Stimulated activated CD4-positive, alpha-beta T cell treated with anti-CD3 and anti-CD28 coated beads, Interleukin-12 subunit alpha, Interleukin-12 subunit beta, amount 100 ng/mL, for 48 hours (primary cell): ENCODE data around the gene ZNF618.

Source experiments
- DNase-seq, 3 donors: peaks; one replicate each; pipeline ENCODE4 v3.0.0-alpha.2; 2020; ENCODE audit warnings: low read depth in 2 of 3, low spot score in 1 of 3

The ZNF618 gene

GRCh38 chr9:113910036-113910639 is 34.0 kb downstream of the ZNF618 start:
- DNase-seq = no peak

GRCh38 chr9:113911850-113912557 is 35.9 kb downstream of the ZNF618 start:
- no peak for DNase-seq

- no peak for DNase-seq
These were observed 36.7 kb downstream of the ZNF618 start for GRCh38 chr9:113912816-113913215.

- no peak for DNase-seq
These were observed 37.5 kb downstream of the ZNF618 start for GRCh38 chr9:113913426-113914195.

- no peak for DNase-seq
These were observed 38.4 kb downstream of the ZNF618 start for GRCh38 chr9:113914517-113914916.

GRCh38 chr9:113915817-113916434 is 39.8 kb downstream of the ZNF618 start:
- no peak for DNase-seq

- DNase-seq = no peak
These were observed 40.8 kb downstream of the ZNF618 start for GRCh38 chr9:113916931-113917330.

GRCh38 chr9:113918697-113919350 is 42.7 kb downstream of the ZNF618 start:
- no peak for DNase-seq

- DNase-seq = no peak
These were observed 43.3 kb downstream of the ZNF618 start for GRCh38 chr9:113919382-113919781.

- DNase-seq = no peak
These were observed 43.8 kb downstream of the ZNF618 start for GRCh38 chr9:113919871-113920270.

- no peak for DNase-seq
These were observed 44.8 kb downstream of the ZNF618 start for GRCh38 chr9:113920872-113921271.

- DNase-seq = no peak
These were observed 45.4 kb downstream of the ZNF618 start for GRCh38 chr9:113921396-113921925.

GRCh38 chr9:113922160-113922559 is 46.1 kb downstream of the ZNF618 start:
- no peak for DNase-seq

- no peak for DNase-seq
These were observed 50.1 kb downstream of the ZNF618 start for GRCh38 chr9:113926211-113926610.

GRCh38 chr9:113927277-113927676 is 51.2 kb downstream of the ZNF618 start:
- no peak for DNase-seq

- no peak for DNase-seq
These were observed 52.2 kb downstream of the ZNF618 start for GRCh38 chr9:113928269-113928668.

GRCh38 chr9:113929634-113930389 is 53.7 kb downstream of the ZNF618 start:
- DNase-seq = no peak

- DNase-seq = no peak
These were observed 54.3 kb downstream of the ZNF618 start for GRCh38 chr9:113930390-113930783.

GRCh38 chr9:113931140-113931539 is 55.0 kb downstream of the ZNF618 start:
- no peak for DNase-seq

- no peak for DNase-seq
These were observed 55.7 kb downstream of the ZNF618 start for GRCh38 chr9:113931777-113932176.
